ENCODE data around the gene SMYD2.

SMYD2 gene

GRCh38 chr1:214329470-214330220 lies 48.7 kb downstream of the SMYD2 start:
- DNase-seq (ENCODE audit: low spot score): no peak

DNA sequence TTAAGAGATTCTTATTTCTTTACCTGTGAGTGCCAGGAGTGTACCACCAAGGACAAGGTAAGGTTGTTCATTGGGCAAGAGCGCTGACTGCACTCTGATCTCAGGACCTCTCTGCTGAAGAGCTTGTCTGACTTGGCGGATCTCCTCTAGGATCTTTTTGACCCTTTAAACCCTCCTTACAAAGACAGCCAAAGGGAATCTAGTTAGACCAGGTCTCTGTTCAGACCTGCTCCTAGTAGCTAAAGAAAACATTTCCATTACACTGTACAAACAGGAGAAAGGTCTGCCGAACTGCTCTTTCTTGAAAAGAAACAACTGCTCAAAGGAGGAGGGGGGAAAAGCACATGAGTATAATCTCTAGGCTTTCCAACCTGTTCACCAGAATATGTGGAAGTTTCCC lies 49.3 kb downstream of the SMYD2 start:
- no peak for DNase-seq (ENCODE audit: low spot score)

GRCh38 chr1:214330715-214331114 lies 49.8 kb downstream of the SMYD2 start:
- DNase-seq (ENCODE audit: low spot score): no peak

DNA sequence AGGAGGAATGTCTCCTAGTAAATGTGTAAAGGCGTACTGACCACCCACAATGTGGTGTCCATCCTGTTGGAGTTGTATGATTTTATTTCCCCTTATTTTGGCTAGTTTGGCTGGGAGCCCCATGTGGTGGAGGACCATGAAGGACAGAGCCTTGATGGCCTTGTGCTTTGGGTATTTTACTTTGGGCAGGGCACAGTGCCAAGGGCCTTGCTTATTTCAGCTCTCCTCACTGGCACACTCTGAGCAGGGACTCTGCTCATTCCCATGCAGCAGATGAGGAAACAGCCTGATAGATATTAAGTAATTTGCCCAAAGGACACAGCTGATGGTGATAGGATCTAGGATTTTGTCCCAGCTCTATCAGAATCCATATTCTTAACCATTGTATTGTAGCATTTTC lies 50.2 kb downstream of the SMYD2 start:
- DNase-seq (ENCODE audit: low spot score): no peak

GRCh38 chr1:214331827-214332423 lies 51.0 kb downstream of the SMYD2 start:
- DNase-seq (ENCODE audit: low spot score): peak; percentile 69

- peak; percentile 68 for DNase-seq (ENCODE audit: low spot score)
Measured at GRCh38 chr1:214332946-214333798, 52.2 kb downstream of the SMYD2 start.

DNA sequence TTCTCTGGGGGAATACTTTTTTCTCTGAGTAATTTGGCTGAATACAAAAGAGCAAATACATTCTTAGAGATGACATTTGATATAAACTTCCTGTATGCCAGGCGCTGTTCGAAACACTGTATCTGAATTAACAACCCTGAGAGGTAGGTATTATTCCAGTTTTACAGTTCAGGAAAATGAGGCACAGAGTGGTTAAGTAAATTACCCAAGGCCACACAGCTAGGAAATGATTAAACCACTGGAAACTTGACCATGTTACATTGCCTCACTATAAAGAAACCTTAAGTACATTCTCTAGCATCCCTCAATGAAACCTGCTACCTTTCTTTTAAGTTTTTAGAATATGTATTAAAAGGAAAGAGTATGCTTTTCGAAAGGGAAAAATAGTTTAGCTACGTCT lies 54.6 kb downstream of the SMYD2 start:
- DNase-seq (ENCODE audit: low spot score): no peak

DNA sequence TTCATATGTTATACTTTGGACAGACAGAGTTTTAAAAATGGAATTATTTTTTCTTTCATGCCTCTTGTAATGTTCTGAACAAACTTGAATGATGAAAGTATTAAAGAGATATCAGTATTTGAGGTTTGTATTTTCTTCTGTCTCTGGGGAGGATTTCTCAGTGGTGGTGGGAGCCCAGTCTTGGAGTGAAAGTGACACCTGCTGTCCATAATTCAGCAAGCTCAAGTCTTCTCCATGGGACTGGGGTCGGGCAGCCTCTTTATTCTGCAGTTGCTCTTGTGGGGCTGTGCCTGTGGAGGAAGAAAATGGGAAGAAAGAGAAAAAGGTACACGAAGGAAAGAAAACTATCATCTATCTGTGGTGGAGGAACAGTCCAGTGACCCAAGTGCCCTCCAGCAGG lies 56.1 kb downstream of the SMYD2 start:
- no peak for DNase-seq (ENCODE audit: low spot score)

GRCh38 chr1:214337511-214337910 lies 56.6 kb downstream of the SMYD2 start:
- peak; percentile 37 for DNase-seq (ENCODE audit: low spot score)

GRCh38 chr1:214338212-214338611 lies 57.3 kb downstream of the SMYD2 start:
- DNase-seq (ENCODE audit: low spot score): no peak

GRCh38 chr1:214341459-214341858 lies 60.5 kb downstream of the SMYD2 start:
- DNase-seq (ENCODE audit: low spot score): no peak

DNA sequence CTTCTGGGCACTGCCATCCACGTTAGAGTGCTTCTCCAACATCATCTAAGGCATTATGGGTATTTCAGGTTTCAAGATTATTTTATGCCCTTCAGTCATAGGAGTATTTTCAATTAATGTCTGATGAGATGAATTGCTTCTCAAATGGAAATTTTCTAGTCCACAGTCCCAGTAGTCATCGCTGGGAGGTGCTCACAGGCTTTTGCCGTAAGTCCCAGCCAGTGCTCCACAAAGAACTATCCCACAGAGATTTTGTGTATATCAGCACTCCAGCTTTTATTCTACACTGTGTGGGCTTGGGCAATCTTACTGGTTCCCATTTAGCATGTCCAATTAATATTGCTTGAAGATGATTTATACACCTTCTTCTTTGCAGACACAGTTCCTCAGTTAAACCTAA lies 61.0 kb downstream of the SMYD2 start:
- no peak for DNase-seq (ENCODE audit: low spot score)

DNA sequence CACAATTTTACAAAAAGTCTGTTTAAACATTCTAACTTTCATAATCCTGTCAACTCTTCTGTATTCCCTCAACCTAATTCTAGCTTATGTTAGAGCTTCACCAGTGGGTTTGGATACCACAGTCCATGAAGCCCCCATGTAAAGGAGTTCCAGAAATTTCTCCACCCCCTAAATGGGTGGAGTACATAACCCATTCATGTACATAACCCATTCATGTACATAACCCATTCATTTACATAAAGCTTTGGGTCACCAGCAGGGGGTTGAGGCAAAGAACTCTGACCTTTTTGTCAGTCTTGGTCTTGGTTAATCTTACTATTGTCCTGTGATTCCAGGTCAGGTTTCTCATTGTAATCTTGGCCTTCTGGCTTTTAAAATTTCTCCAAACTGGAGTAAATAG lies 61.6 kb downstream of the SMYD2 start:
- DNase-seq (ENCODE audit: low spot score): no peak

DNA sequence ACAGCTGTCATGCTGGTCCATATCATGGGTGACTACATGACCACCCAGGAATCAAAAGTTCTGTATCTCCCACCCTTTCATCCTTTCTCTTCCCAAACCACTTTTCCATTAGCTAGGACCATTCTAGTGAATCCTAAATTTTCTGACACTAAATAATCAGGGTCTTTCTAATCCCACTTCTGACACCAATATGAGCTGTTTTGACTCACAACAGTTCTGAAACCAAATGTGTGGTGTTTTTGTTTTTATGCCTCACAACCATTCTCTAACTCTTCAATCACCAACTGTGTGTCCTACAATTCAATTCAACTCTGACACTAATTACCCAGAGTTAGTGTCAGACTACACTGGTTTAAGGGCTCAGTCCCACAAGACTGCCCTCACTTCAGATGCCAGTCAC lies 63.9 kb downstream of the SMYD2 start:
- no peak for DNase-seq (ENCODE audit: low spot score)

DNA sequence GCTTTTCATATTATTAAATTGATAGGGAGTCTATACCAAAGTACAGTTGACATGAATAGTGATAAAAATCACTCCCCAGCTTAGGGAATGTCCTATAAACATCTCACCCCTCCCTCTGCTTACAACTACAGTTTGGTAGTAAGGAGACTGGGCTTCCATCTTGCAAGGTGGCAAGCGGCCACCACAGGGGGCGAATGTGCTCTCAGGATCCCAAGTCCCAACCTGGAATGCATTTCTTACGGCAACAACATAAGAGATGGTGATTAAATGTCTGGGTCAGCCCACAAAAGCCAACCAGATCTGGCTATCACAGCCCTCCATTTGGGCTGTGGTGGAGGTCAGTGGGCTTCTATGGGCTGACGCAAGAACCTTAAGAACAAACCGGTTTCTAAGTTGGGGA lies 68.0 kb downstream of the SMYD2 start:
- no peak for DNase-seq (ENCODE audit: low spot score)

- DNase-seq (ENCODE audit: low spot score): no peak
Measured at GRCh38 chr1:214349781-214350180, 68.8 kb downstream of the SMYD2 start.

DNA sequence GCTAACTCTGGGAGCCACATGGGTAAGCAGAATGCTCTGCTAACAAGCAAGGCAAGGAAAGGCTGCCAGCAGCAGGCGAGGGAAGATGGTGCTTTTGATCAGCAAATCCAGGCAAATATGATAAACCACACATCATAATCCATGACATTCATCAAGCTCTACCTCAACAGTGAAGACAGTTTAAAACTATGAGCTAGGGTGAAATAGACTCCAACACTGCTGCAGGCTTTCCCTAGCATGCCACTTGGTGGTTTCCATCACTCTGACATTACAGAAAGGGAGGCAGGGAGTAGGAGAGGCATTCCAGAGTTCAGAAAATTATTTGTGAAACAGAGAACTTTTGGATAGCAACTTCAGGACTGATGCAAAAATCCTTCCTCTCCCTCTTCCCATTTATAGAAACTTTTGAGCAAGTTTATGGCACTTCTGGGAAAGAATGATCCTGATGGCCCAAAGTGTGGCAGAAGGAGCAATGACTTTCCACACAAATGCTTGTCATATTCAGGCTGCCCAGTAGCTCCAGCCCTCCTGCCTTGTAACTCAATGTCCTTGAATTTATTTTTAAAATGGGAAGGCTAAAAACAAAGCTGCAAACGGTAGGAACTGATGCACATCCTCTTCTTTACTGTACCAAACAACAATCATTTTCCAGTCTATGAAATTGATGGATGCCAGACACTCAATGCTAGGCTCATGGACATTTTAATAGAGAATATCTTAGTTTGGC lies 70.8 kb downstream of the SMYD2 start:
- DNase-seq (ENCODE audit: low spot score): no peak

GRCh38 chr1:214352838-214353237 lies 71.9 kb downstream of the SMYD2 start:
- no peak for DNase-seq (ENCODE audit: low spot score)

DNA sequence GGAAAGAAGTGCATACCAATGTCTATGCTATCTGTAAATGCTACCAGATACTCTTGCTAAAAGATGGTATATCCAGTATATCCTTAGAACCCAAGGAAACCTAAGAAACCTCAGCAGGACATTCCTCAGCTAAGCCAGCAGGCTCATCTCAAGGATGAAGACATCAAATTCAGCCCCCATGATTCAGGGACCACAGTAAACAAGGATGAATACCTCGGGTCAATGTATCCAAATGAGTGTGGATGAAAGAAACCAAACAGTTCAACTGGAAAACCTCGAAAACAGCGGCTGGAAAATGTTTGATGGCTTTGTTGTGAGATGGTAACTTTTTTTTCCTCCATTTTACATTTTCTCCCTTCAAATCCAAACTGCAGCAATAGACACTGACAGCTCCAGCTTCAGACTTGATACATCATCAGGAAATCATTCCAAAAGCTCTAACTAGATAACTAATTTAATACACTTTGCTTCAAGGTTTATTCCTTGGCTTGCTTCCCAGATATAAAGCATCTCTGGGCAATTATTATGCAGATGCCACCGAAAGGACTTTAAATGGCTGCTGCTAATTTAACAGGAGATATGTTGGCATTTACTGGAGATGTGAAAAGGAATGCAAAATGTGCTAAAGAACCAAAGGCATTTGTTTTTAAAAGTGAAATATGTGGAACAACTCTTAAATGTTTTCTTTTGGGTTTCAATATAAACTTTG lies 73.6 kb downstream of the SMYD2 start:
- no peak for DNase-seq (ENCODE audit: low spot score)

GRCh38 chr1:214360116-214360515 lies 79.2 kb downstream of the SMYD2 start:
- no peak for DNase-seq (ENCODE audit: low spot score)

DNA sequence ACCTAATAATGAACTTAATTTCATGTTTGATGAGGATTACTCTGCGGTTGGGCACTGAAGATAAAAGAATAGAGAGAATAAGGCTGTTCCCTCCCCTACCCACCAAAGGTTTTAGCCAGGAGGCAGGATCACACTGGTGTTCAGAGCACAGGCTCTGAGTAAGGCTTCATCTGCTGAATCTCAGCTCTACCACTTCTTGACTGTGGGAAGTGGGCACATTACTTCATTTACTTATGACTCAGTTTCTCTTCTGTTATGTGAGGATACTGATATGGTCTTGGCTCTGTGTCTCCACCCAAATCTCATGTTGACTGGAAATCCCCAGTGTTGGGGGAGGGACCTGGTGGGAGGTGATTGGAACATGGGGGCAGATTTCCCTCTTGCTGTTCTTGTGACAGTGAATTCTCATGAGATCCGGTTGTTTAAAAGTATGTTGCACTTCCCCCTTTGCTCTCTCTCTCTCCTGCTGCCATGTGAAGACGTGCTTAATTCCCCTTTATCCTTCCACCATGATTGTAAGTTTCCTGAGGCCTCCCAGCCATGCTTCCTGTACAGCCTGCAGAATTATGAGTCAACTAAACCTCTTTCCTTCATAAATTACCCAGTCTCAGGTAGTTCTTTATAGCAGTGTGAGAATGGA lies 79.7 kb downstream of the SMYD2 start:
- DNase-seq (ENCODE audit: low spot score): no peak
